22Rv1 (cell line): ENCODE data around the gene EYA2.

Experiments
- ZFX ChIP-seq: fragments of 450-650 bp; IDR thresholded peaks from 2 replicates; pipeline ENCODE4 v1.6.1; 2017; ENCODE audit warnings: antibody characterized with exemption, borderline replicate concordance
- TF ChIP-seq, protein P1 (sequence below): fragments of 450-650 bp; IDR thresholded peaks from 2 replicates; pipeline ENCODE4 v1.5.1; 2017; ENCODE audit warnings: mild to moderate bottlenecking

DNA sequence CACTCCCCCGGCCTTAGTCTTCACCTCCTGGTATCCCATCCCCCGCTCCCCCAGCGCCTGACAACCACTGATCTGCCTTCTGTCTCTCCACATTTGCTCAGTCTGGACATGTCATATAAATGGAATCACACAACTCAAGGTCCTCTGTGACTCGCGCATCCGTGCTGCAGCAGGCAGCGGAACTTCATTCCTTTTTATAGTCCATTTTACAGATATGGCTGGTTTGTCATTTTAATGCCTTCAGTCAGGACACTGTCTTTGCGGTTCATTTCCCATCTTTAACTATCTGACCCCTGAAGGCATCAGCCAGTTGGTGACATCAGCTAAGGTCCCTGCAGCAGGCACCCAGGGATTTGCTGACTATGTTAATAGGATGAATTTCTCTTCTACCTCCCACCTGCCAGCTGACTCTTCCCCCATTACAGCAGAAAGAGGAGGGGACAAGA, 336.2 kb downstream of the EYA2 start:
- TF ChIP-seq, protein P1, sequence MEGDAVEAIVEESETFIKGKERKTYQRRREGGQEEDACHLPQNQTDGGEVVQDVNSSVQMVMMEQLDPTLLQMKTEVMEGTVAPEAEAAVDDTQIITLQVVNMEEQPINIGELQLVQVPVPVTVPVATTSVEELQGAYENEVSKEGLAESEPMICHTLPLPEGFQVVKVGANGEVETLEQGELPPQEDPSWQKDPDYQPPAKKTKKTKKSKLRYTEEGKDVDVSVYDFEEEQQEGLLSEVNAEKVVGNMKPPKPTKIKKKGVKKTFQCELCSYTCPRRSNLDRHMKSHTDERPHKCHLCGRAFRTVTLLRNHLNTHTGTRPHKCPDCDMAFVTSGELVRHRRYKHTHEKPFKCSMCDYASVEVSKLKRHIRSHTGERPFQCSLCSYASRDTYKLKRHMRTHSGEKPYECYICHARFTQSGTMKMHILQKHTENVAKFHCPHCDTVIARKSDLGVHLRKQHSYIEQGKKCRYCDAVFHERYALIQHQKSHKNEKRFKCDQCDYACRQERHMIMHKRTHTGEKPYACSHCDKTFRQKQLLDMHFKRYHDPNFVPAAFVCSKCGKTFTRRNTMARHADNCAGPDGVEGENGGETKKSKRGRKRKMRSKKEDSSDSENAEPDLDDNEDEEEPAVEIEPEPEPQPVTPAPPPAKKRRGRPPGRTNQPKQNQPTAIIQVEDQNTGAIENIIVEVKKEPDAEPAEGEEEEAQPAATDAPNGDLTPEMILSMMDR: no peak
- TF ChIP-seq ZFX: no peak
